Mesodermal cell (in vitro differentiated cells): Measurements from ENCODE around the gene MECR.

ENCODE experiments used
- H3K27ac ChIP-seq: 2 replicates; pipeline ENCODE4 v1.7.0; 2013; ENCODE audit warnings: mild to moderate bottlenecking, low read depth, low read length, moderate library complexity; ENCODE audit not compliant: severe bottlenecking
- H3K36me3 ChIP-seq: 2 replicates; pipeline ENCODE4 v1.7.1; 2013; ENCODE audit warnings: mild to moderate bottlenecking, low read length, moderate library complexity; ENCODE audit not compliant: control insufficient read depth, insufficient read depth
- H3K4me1 ChIP-seq: one replicate; pipeline ENCODE4 v1.7.1; 2013; ENCODE audit warnings: mild to moderate bottlenecking, low read length; ENCODE audit not compliant: insufficient read depth, control insufficient read depth, poor library complexity, severe bottlenecking
- H3K4me3 ChIP-seq: 2 replicates; pipeline ENCODE4 v1.7.0; 2013; ENCODE audit warnings: low read length, control low read depth, mild to moderate bottlenecking; ENCODE audit not compliant: insufficient read depth, poor library complexity, severe bottlenecking; ENCODE audit errors: extremely low read depth
- H3K9me3 ChIP-seq: 2 replicates; pipeline ENCODE4 v1.7.1; 2013; ENCODE audit warnings: mild to moderate bottlenecking, low read length, moderate library complexity; ENCODE audit not compliant: control insufficient read depth
- WGBS, 2 experiments: methylation state at CpG; one replicate each; pipeline ENCODE4 v1.1.5; 2013; ENCODE audit warnings: missing lambda C conversion rate in 2 of 2; ENCODE audit not compliant: insufficient coverage in 2 of 2; 5-methylcytosine and 5-hydroxymethylcytosine counted together

Gene MECR

DNA sequence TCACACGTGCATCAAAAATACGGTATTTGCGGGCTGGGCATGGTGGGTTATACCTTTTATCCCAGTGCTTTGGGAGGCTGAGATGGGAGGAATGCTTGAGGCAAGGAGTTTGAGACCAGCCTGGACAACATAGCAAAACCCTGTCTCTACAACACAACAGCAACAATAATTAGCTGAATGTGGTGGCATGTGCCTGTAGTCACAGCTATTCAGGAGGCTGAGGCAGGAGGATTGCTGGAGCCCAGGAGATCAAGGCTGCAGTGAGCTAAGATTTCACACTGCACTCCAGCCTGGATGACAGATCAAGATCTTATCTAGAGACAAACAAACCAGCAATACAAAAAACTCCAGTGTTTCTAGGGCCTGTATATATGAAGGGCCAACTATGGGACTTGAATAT is 36.2 kb upstream of the MECR start:
- no peak overlapping the region for H3K4me3 ChIP-seq
- 100% methylated on average over 3 of the region's 3 CpGs; no CpG with 5 or more reads in 1 of the 2 experiments for WGBS, 2 experiments
- H3K36me3 ChIP-seq = peaks cover 20% of the 10 kb centered on the region
- H3K27ac ChIP-seq = no peak overlapping the region
- H3K4me1 ChIP-seq = peaks cover 7% of the 10 kb centered on the region
- no peaks in the 10 kb centered on the region for H3K9me3 ChIP-seq

DNA sequence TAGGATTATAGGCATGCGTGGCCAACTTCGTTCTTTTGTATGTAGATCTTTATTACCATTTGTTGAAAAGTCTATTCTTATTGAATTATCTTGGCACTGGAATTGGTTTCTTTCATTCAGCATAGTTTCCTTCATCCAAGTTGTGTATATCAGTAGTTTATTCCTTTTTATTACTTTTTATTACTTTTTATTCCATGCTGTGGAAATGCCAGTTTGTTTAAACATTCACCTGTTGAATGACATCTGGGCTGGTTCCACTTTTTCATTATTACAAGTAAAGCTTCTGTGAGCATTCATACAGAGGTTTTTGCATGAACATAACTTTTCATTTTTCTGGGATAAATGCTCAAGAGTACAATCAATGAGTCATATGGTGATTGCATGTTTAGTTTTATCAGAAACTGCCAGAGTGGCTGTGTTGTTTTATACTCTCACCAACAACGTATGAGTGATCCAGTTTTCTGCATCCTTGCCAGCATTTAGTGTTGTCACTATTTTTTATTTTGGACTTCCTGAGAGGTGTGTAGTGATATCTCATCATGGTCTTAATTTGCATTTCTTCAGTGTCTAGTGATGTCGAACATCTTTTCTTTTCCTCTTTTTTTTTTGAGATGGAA is 34.1 kb upstream of the MECR start:
- 100% methylated on average over 2 of the region's 4 CpGs; no CpG with 5 or more reads in 1 of the 2 experiments for WGBS, 2 experiments
- Histone ChIP-seq H3K4me3 (no peak overlapping the region), H3K36me3 (peaks cover 23% of the 10 kb centered on the region), H3K9me3 (no peaks in the 10 kb centered on the region), H3K27ac (no peak overlapping the region), H3K4me1 (no peaks in the 10 kb centered on the region)

DNA sequence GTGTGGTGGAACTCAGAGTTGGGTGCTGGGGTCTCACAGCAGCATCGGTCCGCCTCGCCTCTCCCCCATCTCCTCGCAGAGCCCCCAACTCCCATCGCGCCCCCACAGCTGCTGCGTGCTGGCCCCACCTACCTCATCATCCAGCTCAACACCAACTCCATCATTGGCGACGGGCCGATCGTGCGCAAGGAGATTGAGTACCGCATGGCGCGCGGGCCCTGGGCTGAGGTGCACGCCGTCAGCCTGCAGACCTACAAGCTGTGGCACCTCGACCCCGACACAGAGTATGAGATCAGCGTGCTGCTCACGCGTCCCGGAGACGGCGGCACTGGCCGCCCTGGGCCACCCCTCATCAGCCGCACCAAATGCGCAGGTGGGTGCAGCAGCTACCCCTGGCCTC is 29.8 kb upstream of the MECR start:
- 94 to 97% methylated on average over 16 to 26 of the region's 29 CpGs for WGBS, 2 experiments
- H3K27ac ChIP-seq = no peak overlapping the region
- H3K36me3 ChIP-seq = peaks cover 23% of the 10 kb centered on the region
- peaks cover 19% of the 10 kb centered on the region for H3K4me1 ChIP-seq
- peak overlapping the region; percentile 36 for H3K4me3 ChIP-seq
- no peaks in the 10 kb centered on the region for H3K9me3 ChIP-seq

DNA sequence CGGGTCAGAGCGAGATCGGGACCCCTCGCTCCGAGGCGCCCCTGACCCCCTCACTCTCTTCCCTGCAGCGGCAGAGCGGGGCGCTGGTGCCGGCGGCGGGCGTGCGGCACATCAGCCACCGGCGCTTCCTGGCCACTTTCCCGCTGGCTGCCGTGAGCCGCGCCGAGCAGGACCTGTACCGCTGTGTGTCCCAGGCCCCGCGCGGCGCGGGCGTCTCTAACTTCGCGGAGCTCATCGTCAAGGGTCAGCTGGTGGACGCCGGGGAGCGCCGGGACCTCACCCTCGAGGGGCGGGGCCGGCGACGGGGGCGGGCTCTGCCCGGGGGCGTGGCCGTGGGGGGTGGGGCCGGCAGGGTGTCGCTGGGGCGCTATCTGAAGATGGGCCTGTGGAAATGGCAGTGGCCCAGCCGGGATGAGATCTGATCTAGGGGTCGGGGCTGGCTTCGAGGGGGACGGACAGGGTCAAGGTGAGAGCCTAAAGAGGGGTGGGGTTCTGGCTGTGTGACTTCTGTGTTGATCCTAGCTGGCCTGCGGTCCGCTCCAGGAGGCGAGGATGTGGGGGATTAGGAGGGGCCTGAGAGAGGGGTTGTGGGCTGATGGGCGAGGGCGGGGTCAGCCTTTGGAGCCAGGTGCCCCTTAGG is 29.2 kb upstream of the MECR start:
- 10 to 14% methylated on average over 26 to 31 of the region's 56 CpGs for WGBS, 2 experiments
- H3K4me3 ChIP-seq = peak overlapping the region; percentile 36
- H3K9me3 ChIP-seq = no peaks in the 10 kb centered on the region
- peaks cover 19% of the 10 kb centered on the region for H3K4me1 ChIP-seq
- H3K36me3 ChIP-seq = peaks cover 28% of the 10 kb centered on the region
- no peak overlapping the region for H3K27ac ChIP-seq

DNA sequence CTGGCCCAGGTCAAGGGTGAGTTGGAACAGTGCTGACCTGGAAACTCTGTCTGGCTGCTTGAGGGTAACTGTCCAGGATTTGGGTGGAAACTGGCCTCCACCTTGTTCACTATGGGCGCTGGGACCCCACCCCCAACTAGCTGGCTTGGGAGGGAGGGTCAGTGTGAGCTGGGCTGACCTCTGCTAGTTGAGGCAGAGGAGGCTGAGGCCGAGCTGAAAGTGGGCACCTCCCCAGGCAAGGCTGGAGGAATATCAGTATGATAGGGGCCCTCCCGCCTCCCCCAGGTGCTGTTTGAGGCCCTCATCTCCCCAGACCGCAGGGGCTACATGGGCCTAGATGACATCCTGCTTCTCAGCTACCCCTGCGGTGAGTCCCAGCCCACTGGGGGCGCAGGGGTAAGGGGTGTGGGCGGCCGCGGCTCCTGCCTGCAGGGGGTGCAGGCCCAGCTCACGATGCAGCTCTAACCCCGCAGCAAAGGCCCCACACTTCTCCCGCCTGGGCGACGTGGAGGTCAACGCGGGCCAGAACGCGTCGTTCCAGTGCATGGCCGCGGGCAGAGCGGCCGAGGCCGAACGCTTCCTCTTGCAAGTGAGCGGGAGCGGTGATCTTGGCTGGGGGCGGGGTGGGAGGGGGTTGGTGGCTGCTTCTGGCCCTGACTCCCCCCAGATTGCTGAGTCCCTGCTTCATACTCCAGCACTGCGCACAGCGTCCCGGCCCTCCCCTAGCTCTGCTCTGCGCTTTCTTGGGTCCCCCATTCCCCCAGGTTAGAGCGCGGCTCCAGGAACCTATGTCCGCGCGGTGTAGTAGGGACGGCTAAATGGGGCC is 28.5 kb upstream of the MECR start:
- H3K9me3 ChIP-seq = no peaks in the 10 kb centered on the region
- no peak overlapping the region for H3K27ac ChIP-seq
- H3K4me3 ChIP-seq = peak overlapping the region; percentile 36
- peaks cover 23% of the 10 kb centered on the region for H3K36me3 ChIP-seq
- WGBS, 2 experiments = 17 to 22% methylated on average over 29 to 31 of the region's 38 CpGs
- H3K4me1 ChIP-seq = peaks cover 25% of the 10 kb centered on the region

DNA sequence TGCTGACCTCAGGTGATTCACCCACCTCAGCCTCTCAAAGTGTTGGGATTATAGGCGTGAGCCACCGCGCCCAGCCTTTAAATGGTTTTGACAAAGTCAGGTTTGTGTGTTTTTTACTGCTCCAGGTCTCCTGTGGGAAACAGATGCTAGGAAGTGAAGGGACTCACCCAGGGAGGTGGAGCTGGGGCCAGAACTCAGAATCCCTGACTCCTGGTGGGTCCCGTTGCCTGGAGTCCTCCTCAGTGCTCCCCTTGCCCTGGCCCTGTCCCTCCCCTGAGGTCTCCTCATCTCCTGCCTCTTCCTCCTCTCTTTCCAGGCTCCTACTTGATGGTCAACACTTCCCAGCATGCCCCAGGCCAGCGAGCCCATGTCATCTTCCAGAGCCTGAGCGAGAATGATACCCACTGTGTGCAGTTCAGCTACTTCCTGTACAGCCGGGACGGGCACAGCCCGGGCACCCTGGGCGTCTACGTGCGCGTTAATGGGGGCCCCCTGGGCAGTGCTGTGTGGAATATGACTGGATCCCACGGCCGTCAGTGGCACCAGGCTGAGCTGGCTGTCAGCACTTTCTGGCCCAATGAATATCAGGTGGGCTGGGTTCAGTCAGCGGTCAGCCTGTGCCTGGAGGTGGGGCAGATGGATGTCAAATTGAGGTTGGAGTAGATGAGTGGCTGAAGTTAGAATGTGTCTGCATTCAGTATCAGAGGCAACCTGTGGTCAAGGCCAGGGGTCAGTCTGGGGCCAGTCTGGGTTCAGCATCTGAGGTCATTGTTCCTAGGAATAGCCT is 27.6 kb upstream of the MECR start:
- Histone ChIP-seq H3K9me3 (no peaks in the 10 kb centered on the region), H3K4me1 (peaks cover 32% of the 10 kb centered on the region), H3K4me3 (no peak overlapping the region), H3K36me3 (peaks cover 21% of the 10 kb centered on the region), H3K27ac (no peak overlapping the region)
- 91 to 93% methylated on average over 13 to 15 of the region's 16 CpGs for WGBS, 2 experiments

DNA sequence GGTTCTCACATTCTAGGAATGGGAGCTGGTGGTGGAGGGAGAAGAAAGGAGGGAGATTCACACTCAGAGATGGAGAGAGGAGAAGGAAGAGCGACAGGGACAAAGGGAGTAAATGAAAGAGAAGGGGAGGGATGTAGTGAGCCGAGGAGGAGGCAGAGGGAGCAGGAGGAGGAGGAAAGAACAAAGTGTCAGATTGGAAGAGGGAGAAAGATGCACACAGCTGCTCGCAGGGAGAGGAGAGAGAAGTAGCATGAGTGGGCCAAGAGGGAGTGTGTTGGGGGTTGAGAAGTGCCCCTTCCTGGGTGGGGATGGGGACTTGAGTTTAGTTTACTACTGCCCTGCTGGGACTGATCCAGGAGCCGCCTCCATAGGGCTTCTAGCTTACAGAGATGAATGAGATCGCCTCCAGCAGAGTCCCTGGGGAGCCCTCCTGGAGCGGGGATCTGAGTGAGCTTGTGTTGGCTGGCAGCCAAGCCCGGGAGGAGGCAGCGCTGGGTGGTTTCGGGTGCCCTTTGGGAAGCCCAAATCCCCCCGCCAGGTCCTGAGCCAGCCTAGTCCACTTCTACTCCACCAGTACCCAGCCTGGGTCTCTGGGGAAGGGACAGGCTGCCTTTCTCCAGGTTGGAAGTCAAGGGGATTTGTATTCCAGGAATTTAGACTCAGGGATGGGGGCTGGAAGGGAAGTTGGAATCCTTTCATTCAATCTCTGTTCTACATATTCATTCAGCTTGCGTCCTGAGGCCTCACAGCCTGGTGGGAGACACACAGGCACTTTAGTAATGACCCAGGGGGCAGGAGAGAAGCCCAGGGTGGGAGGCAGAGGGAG is 26.5 kb upstream of the MECR start:
- WGBS, 2 experiments = 47 to 48% methylated on average over 7 to 8 of the region's 11 CpGs
- Histone ChIP-seq H3K27ac (no peak overlapping the region), H3K36me3 (peaks cover 17% of the 10 kb centered on the region), H3K4me3 (no peak overlapping the region), H3K4me1 (peaks cover 32% of the 10 kb centered on the region), H3K9me3 (no peaks in the 10 kb centered on the region)

DNA sequence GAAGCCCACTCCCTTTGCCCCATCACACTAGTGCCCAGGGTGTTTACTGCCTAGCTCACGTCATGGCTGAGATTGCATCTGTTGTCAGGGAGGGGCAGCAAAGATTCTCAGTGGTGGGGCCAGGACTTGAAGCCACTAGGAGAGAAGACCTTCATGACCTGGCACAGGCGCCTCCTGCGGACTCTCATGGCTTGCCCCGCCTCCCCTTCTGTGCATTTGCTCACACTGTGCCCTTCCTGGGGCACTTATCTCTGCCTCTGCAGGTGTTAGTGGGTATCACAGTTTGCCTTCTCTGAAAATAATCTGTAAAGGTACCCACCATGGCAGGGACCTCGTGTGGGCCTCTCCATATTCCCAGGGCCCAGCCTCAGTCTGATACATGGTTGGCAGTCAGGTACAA is 25.7 kb upstream of the MECR start:
- H3K27ac ChIP-seq = no peak overlapping the region
- H3K4me1 ChIP-seq = peaks cover 32% of the 10 kb centered on the region
- peaks cover 15% of the 10 kb centered on the region for H3K36me3 ChIP-seq
- H3K4me3 ChIP-seq = no peak overlapping the region
- WGBS, 2 experiments = 67 to 83% methylated on average over 3 to 5 of the region's 5 CpGs
- no peaks in the 10 kb centered on the region for H3K9me3 ChIP-seq

DNA sequence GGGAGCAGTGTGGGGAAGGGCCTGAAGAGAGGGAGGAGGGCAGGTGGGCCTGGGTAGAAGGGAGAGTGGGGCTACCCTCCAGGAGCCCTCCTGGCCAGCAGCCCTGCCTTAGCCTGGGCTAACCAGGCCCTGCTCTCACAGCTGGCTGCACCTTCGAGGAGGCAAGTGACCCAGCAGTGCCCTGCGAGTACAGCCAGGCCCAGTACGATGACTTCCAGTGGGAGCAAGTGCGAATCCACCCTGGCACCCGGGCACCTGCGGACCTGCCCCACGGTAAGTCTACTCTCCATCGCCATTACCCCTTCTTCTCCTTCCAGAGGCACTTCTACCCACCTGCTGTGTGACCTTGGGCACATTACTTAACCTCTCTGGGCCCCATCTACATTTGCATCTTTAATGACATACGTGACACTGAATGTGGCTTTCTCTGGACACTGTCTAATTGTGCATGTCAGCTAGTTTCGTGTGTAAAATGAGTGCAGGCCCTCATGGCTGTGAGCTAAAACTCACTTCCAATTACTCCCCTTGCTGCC is 24.5 kb upstream of the MECR start:
- WGBS, 2 experiments = 95% methylated on average over 10 of the region's 10 CpGs
- peaks cover 36% of the 10 kb centered on the region for H3K4me1 ChIP-seq
- H3K9me3 ChIP-seq = no peaks in the 10 kb centered on the region
- H3K4me3 ChIP-seq = no peak overlapping the region
- no peak overlapping the region for H3K27ac ChIP-seq
- peaks cover 5% of the 10 kb centered on the region for H3K36me3 ChIP-seq
